Activated CD4-positive, alpha-beta T cell treated with anti-CD3 and anti-CD28 coated beads, Interleukin-2, Interleukin-6, amounts not matched to agents 100 ng/mL and 50 ng/mL, durations not matched to agents 16 hours and 8 hours (primary cell): ENCODE results near the gene APMAP.
"Not testable (repeated sequence)": the region's sequence is repeated elsewhere in the genome, so short reads cannot be mapped to it uniquely, and the experiment has no call there.

Source experiments
- DNase-seq: peaks from one replicate; pipeline ENCODE4 v3.0.0-alpha.2; 2020

The APMAP gene

DNA sequence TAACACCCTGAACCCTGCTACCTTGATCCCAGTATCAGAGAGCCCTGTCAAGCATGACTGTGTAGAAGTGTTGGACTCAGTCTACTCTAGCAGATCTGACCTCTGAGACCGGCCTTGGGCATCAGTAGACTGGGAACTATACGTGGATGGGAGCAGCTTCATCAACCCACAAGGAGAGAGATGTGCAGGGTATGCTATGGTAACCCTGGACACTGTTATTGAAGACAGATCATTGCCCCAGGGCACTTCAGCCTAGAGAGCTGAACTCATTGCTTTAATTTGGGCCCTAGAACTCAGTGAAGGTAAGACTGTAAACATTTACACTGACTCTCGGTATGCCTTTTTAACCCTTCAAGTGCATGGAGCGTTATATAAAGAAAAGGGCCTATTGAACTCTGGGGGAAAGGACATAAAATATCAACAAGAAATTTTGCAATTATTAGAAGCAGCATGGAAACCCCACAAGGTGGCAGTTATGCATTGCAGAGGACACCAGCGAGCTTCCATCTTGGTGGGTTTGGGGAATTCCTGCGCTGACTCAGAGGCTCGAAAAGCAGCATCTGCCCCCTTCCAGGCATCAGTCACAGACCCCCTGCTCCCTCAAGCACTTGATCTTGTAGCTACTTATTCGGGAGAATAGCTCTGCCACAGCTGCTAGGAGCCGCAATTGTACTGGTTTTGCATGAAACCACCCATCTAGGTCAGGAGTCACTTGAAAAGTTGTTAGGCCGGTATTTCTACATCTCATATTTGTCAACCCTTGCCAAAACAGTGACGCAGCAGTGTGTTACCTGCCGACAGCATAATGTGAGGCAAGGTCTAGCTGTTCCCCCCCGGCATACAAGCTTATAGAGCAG is 62.5 kb downstream of the APMAP start:
- DNase-seq, result not testable (repeated sequence)

DNA sequence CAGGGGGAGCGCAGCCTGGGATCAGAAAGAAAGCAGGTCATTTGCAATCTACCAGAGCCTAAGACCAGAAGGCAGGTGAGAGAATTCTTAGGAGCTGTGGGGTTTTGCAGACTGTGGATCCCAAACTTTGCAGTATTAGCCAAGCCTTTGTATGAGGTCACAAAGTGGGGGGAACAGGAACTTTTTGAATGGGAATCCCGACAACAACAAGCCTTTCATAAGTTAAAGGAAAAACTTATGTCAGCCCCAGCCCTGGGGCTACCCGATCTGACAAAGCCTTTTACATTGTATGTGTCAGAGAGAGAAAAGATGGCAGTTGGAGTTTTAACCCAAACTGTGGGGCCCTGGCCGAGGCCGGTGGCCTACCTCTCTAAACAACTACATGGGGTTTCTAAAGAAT is 63.3 kb downstream of the APMAP start:
- DNase-seq, result not testable (repeated sequence)

DNA sequence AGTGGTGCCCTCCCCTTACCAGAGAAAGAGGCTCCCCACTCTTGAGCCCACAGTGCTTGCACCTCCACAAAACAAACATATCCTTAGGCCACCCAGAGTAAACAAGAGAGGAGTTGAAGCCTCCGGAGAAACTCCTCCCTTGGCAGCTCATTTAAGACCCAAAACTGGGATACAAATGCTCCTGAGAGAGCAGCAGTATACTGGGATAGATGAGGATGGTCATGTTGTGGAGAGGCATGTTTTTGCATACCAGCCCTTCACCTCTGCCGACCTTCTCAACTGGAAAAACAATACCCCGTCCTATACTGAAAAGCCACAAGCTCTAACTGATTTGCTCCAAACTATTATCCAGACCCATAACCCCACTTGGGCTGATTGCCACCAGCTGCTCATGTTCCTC is 71.8 kb downstream of the APMAP start:
- DNase-seq, result not testable (repeated sequence)

DNA sequence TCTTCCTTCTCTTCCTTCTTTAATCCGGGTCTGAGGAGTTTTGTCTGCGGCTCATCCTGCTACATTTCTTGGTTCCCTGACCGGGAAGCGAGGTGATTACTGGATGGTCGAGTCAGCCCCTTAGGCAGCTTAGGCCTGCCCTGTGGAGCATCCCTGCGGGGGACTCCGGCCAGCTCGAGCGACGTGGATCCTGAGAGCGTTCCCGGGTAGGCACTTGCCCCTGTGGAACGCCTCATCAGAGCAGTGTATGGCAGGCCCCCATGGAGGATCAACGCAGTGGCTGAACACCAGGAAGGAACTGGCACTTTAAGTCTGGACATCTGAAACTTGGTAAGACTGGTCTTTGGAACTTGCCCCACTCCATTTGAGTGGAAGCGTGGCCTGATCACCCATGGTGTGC is 72.9 kb downstream of the APMAP start:
- DNase-seq, result not testable (repeated sequence)

DNA sequence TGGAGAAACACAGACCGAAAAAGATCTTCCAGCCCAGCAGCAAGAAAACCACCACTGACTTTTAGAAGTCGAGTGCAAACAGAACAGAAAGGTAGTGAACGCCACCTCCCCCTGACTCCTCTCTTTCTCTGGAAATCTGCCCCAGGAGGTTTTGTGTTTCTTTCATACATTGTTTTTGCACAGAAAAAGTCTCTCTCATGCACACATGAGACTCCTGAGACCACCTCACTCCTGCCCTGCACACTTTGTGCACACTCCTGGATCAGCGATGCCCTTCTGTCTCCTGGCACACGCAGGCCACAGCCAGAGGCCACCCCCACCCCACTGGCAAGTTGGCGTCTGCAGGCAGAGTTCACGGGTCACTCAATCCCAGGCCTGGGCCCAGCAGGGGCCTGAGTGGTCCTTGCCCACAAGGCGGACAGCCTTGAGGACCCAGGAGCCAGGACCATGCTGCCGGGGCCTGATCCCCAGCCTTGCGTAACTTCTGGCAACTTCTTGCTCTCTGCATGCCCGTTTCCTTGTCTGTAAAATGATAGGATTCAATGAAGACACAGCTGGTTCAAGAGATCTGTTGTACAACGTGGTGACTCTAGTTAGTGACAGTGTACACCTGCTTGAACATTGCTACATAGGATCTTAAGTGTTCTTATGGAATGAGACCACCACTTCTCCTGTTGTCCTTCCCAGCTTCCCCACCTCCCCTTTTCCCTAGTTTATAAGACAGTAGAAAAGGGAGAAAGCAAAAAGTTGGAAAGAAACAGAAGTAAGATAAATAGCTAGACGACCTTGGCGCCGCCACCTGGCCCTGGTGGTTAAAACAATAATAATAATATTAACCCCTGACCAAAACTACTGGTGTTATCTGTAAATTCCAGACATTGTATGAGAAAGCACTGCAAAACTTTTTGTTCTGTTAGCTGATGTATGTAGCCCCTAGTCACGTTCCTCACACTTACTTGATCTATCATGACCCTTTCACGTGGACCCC is 73.7 kb downstream of the APMAP start:
- no peak for DNase-seq

DNA sequence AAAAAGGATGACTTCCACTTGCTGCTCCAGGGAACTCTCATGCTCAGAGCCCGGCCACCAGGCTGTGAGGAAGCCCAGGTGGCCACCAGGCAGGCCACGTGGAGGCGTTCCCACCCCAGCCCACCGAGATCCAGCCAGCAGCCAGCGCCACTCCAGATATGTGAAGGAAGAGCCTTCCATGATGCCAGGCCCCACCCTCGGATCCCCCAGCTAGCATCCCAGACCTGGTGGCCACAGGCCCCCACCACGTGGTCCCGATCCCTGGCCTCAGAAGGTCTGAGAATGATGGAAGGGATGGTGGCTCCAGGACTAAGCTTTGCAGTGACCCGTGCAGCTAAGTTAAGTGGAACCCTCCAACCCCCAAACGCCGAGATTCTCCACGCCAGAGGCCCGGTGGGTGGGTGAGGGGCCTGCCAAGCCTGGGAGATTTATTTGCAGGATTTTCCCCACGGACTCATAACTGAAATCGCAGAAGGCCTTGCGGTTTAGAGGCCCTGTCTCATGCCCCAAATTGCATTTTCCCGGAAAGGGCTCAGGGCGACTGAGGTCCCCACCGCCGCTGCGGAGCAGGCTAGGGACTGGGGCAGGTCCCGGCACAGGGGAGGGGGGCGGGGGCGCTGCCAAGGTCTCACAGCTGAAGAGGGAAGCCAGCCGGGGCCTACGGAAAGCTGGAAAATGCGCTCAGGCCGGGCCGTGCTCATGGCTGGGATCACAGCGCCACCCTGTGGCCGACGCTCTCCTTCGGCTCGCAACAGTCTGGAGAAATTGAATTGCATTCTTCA is 74.6 kb downstream of the APMAP start:
- peak; percentile 63 for DNase-seq

GRCh38 chr20:24917056-24917455 is 75.5 kb downstream of the APMAP start:
- no peak for DNase-seq

- no peak for DNase-seq
Measured at GRCh38 chr20:24916412-24916811, 76.1 kb downstream of the APMAP start.

- no peak for DNase-seq
Measured at GRCh38 chr20:24915892-24916291, 76.7 kb downstream of the APMAP start.

DNA sequence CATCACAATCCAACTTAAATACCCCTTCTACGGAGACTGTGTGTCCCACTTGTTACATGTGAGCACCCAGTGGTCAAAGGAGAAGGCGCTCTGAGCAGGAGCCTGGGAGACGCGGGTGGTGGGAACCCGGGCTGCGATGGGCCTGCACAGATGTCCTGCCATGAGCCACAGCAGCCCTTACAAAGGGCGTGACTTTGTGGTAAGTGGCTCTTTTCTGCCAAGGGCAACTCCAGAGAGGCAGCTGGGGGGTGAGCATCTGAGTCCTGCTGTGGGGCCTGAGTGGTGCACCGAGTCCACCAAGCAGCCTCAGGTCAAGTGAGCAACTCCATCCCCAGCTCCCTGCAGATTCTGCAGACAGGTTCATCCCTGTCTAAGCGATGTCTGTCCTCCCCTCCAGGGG is 77.1 kb downstream of the APMAP start:
- DNase-seq, result no peak

DNA sequence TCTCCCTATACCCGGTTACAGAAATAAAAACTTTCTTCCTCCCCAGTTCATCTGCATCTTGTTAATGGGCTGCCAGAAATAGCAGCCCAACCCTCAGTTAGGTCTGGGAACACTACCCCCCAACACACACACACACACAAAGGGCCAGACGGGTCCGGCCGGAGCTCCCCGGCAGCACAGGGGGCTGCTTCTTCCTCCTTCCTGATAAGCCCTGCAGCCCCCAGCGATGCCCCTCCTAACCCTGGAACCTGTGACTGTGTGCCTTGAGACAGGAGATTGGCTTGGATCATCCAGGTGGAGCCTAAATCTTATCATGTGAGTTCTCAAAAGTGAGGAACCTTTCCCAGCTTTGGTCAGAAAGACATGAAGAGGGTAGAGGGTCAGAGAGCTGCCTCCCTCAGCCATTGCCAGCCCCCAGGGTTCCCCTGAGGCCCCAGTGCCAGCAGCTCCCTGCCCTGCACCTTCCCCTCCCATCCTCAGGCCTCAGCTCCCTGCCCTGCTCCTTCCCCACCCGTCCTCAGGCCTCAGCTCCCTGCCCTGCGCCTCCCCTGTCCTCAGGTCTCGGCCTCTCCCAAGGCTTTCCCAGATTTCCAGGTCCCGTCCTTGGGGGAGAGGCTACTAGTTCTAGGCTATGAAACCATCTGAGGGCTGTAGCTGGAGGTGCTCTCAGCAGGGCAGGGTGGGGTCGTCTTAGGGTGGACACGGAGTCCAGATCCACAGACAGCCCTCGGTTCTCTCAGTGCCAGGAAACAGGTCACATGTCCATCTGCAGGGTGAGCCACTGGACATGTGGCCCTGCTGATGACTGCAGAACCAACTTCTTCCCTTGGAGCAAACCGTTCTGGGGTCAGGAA is 77.9 kb downstream of the APMAP start:
- no peak for DNase-seq

DNA sequence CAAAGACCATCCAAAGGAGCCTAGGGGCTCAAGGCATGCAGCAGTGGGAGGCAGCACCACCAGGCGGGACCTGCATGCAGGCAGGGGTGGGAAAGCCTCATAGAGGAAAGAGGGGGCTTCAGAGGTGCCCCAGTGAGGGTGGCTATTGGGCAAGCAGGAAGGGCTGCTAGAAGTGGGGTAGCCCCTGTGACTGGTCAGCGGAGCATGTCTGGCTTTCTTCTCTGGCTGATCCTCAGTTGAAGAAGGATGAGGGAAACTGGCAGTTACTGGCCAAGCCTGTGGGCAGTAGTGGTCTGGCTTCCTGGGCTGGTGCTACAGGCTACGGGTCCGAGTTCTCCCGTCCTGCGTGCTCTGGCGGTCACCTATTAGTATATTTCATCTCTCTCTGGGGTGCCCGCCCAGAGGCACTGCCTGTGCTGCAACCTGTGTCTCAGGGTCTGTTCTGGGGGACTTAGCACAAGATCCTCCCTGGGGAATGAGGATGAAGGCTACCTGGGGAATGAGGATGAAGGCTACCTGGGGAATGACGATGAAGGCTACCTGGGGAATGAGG is 79.4 kb downstream of the APMAP start:
- no peak for DNase-seq
